Caco-2 (cell line): ENCODE results near the gene MROH7. TPM values are rescaled to one million over a fixed set of nuclear protein-coding genes. Genes with fewer than 3 reads are reported as not detected.

ENCODE experiments used
- BruUV-seq: library from RNA; stranded (reverse); fragments of 400-500 nt; replicated peaks from 2 replicates; lab custom pipeline; 2021; lab: Mats Ljungman, UMichigan
- CTCF ChIA-PET: fragments of 300-600 bp; sonication (Branson Sonifier 250); formaldehyde crosslinking; loops from one replicate; lab custom pipeline; 2022; ENCODE audit warnings: antibody characterized with exemption; lab: Charles Lee
- POLR2A ChIA-PET: fragments of 300-600 bp; sonication (Branson Sonifier 250); formaldehyde crosslinking; loops from one replicate; lab custom pipeline; 2022; ENCODE audit warnings: antibody characterized with exemption; lab: Charles Lee
- DNase-seq, 2 experiments: peaks; one replicate each; pipeline versions ENCODE4 v3.0.0 to v3.0.0-alpha.2; 2020 to 2022
- H3K27me3 ChIP-seq: replicated peaks from 2 replicates; pipeline ENCODE4 v1.6.0; 2011; ENCODE audit warnings: low read length; ENCODE audit not compliant: control insufficient read depth, insufficient read depth
- H3K36me3 ChIP-seq: 2 replicates; pipeline ENCODE4 v1.5.1; 2011; ENCODE audit warnings: low read length; ENCODE audit not compliant: control insufficient read depth, insufficient read depth
- H3K4me1 ChIP-seq: fragments of 250-450 bp; sonication (Bioruptor Pico); 2 replicates; pipeline ENCODE4 v1.5.1; 2020; ENCODE audit warnings: mild to moderate bottlenecking
- H3K4me3 ChIP-seq: 2 replicates; pipeline ENCODE4 v1.5.1; 2011; ENCODE audit warnings: low read depth, mild to moderate bottlenecking, control low read depth, low read length
- H3K9me3 ChIP-seq: fragments of 250-450 bp; sonication (Bioruptor Pico); 2 replicates; pipeline ENCODE4 v1.5.1; 2020; ENCODE audit warnings: mild to moderate bottlenecking, moderate library complexity
- H3K27ac Mint-ChIP-seq: one replicate; pipeline ENCODE4 v1.8.0; 2022; ENCODE audit warnings: mixed read lengths; ENCODE audit not compliant: unreplicated experiment
- H3K27me3 Mint-ChIP-seq: one replicate; pipeline ENCODE4 v1.8.0; 2022; ENCODE audit warnings: mixed read lengths; ENCODE audit not compliant: insufficient read depth, unreplicated experiment
- H3K36me3 Mint-ChIP-seq: one replicate; pipeline ENCODE4 v1.8.0; 2022; ENCODE audit warnings: mild to moderate bottlenecking, mixed read lengths; ENCODE audit not compliant: insufficient read depth, unreplicated experiment
- H3K4me1 Mint-ChIP-seq: one replicate; pipeline ENCODE4 v1.8.0; 2022; ENCODE audit warnings: low read depth, mixed read lengths; ENCODE audit not compliant: unreplicated experiment
- H3K4me3 Mint-ChIP-seq: one replicate; pipeline ENCODE4 v1.8.0; 2022; ENCODE audit warnings: mild to moderate bottlenecking, moderate library complexity, mixed read lengths; ENCODE audit not compliant: unreplicated experiment
- H3K9me3 Mint-ChIP-seq: one replicate; pipeline ENCODE4 v1.8.0; 2022; ENCODE audit warnings: mixed read lengths; ENCODE audit not compliant: unreplicated experiment
- CTCF ChIP-seq, 2 experiments: fragments of 200-600 bp in 1 of 2; IDR thresholded peaks; 1 replicate in 1 of 2; 2 replicates in 1 of 2; pipeline versions ENCODE4 v1.5.1 to v1.8.0; 2011 to 2022; ENCODE audit warnings: antibody characterized with exemption in 1 of 2, control low read depth in 1 of 2, inconsistent platforms in 1 of 2, low read depth in 1 of 2, low read length in 1 of 2, mild to moderate bottlenecking in 1 of 2, moderate library complexity in 1 of 2; ENCODE audit not compliant: insufficient read depth in 1 of 2, severe bottlenecking in 1 of 2, unreplicated experiment in 1 of 2
- intact Hi-C: fragments of 100-400 bp; cut with micrococcal nuclease; formaldehyde crosslinking; loops from one replicate; pipeline ENCODE4 v1.10.0; 2022; ENCODE audit not compliant: unreplicated experiment
- total RNA-seq: library from RNA; stranded (reverse); gene quantifications from 2 replicates; pipeline ENCODE4 v1.2.3, GENCODE V29; 2022

The MROH7 gene
- total RNA-seq, 1 experiment from 2014 or later, result not detected

- intact Hi-C loops, result no loop called here
- peaks cover 5% of the 10 kb centered on the region for H3K27me3 Mint-ChIP-seq
- TF ChIP-seq CTCF (IDR thresholded peaks at IDR 0.05; ENCODE audit: insufficient read depth in 1 of 2, low read depth in 1 of 2, low read length in 1 of 2, severe bottlenecking in 1 of 2, unreplicated experiment in 1 of 2), result no peak
- no peak overlapping the region for H3K4me3 Mint-ChIP-seq
- no peak overlapping the region for H3K27ac Mint-ChIP-seq
- H3K9me3 Mint-ChIP-seq, result no peaks in the 10 kb centered on the region
- CTCF ChIA-PET, result no interaction called here
- H3K36me3 ChIP-seq, result no peaks in the 10 kb centered on the region
- BruUV-seq, result no TSS peak
- no peak for DNase-seq
- H3K27me3 ChIP-seq, result no peaks in the 10 kb centered on the region
- H3K4me3 ChIP-seq, result no peak overlapping the region
- H3K4me1 Mint-ChIP-seq, result no peaks in the 10 kb centered on the region
- POLR2A ChIA-PET, result no interaction called here
- H3K36me3 Mint-ChIP-seq, result no peaks in the 10 kb centered on the region
- H3K4me1 ChIP-seq, result no peaks in the 10 kb centered on the region
- H3K9me3 ChIP-seq, result no peaks in the 10 kb centered on the region
Observed at GRCh38 chr1:54701066-54701465, 59.5 kb downstream of the MROH7 start.

GRCh38 chr1:54701996-54702395, 60.4 kb downstream of the MROH7 start:
- Histone ChIP-seq H3K4me1 (no peaks in the 10 kb centered on the region), H3K9me3 (no peaks in the 10 kb centered on the region), H3K4me3 (no peak overlapping the region), H3K27me3 (no peaks in the 10 kb centered on the region), H3K36me3 (no peaks in the 10 kb centered on the region)
- no peaks in the 10 kb centered on the region for H3K4me1 Mint-ChIP-seq
- H3K4me3 Mint-ChIP-seq, result no peak overlapping the region
- no TSS peak for BruUV-seq
- H3K36me3 Mint-ChIP-seq, result no peaks in the 10 kb centered on the region
- ChIA-PET POLR2A (no interaction called here), CTCF (no interaction called here)
- H3K27ac Mint-ChIP-seq, result no peak overlapping the region
- no peak for DNase-seq
- peaks cover 5% of the 10 kb centered on the region for H3K27me3 Mint-ChIP-seq
- intact Hi-C loops, result no loop called here
- no peaks in the 10 kb centered on the region for H3K9me3 Mint-ChIP-seq
- TF ChIP-seq CTCF (IDR thresholded peaks at IDR 0.05; ENCODE audit: insufficient read depth in 1 of 2, low read depth in 1 of 2, low read length in 1 of 2, severe bottlenecking in 1 of 2, unreplicated experiment in 1 of 2), result no peak

GRCh38 chr1:54703471-54703870, 61.9 kb downstream of the MROH7 start:
- H3K4me3 ChIP-seq, result no peak overlapping the region
- no peak for TF ChIP-seq CTCF (IDR thresholded peaks at IDR 0.05; ENCODE audit: insufficient read depth in 1 of 2, low read depth in 1 of 2, low read length in 1 of 2, severe bottlenecking in 1 of 2, unreplicated experiment in 1 of 2)
- Mint-ChIP-seq H3K27ac (no peak overlapping the region), H3K27me3 (peaks cover 8% of the 10 kb centered on the region), H3K4me3 (no peak overlapping the region), H3K36me3 (no peaks in the 10 kb centered on the region), H3K9me3 (no peaks in the 10 kb centered on the region), H3K4me1 (no peaks in the 10 kb centered on the region)
- BruUV-seq, result no TSS peak
- no peak for DNase-seq
- POLR2A ChIA-PET, result no interaction called here
- CTCF ChIA-PET, result no interaction called here
- H3K4me1 ChIP-seq, result no peaks in the 10 kb centered on the region
- intact Hi-C loops, result no loop called here
- no peaks in the 10 kb centered on the region for H3K9me3 ChIP-seq
- H3K36me3 ChIP-seq, result no peaks in the 10 kb centered on the region
- H3K27me3 ChIP-seq, result no peaks in the 10 kb centered on the region
